Measurements from ENCODE around the gene JMJD7.

JMJD7 gene

DNA sequence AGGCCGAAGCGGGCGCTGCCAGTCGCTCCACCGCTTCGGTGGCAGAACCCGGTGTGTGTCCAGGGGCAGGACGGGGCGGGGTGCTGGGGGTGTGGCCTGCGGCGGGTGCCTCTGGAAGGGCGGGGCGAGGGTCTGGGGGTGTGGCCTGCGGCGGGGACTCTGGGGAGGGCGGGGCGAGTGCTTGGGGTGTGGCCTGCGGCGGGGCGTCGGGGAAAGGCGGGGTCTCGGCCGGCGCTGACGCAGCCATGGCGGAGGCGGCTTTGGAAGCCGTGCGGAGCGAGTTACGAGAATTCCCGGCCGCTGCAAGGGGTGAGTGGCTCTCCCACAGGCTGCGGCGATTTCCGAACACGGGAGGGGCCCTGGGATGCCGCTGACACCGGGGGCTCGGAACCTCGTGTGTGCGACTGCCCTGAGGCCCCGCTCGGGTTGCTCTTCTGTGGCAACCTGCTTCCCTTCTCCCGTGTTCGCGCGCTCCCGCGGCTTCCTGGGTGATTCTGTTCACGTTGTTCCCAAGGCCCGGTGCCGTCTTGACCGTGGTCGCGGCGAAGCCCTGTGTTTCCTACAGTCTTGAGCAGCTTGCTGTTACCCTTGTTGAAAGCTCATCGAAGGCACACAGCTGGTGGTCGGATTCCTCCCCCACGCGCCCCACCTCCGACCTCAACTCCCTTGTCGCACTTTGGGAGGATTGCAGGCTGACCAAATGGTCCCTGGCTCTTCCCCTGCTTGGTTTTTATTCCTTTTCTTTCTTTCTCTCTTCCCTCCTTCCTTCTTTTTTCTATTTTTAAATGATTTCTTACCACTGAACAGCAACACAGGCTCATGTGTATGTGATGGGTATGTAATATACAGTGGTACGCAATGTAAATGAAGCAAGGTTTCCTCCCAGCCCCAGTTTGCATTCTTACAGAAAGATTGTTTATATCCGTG, at the start of gene JMJD7:
Gene JMJD7, plus strand, starts transcription at position 213 of the 927 bp plus-strand sequence. Its CDS starts 33 bp downstream, at position 246.
- Mint-ChIP-seq H3K4me1 (ENCODE audit: low read depth) (peaks cover 46% of the 10 kb centered on the region), H3K4me3 (peak within 1 kb of the TSS; percentile 91), H3K9me3 (ENCODE audit: low read depth) (no peaks in the 10 kb centered on the region), H3K27me3 (no peaks in the 10 kb centered on the region), H3K36me3 (no peaks in the 10 kb centered on the region), H3K27ac (peak within 1 kb of the TSS; percentile 84)

- peaks cover 71% of the 10 kb centered on the region for H3K4me1 Mint-ChIP-seq (ENCODE audit: low read depth)
- no peaks in the 10 kb centered on the region for H3K9me3 Mint-ChIP-seq (ENCODE audit: low read depth)
- H3K4me3 Mint-ChIP-seq = no peak overlapping the region
- H3K36me3 Mint-ChIP-seq = peaks cover 7% of the 10 kb centered on the region
- no peak overlapping the region for H3K27ac Mint-ChIP-seq
- H3K27me3 Mint-ChIP-seq = no peaks in the 10 kb centered on the region
Observed at GRCh38 chr15:41778521-41778920, 49.4 kb upstream of the JMJD7 start.

DNA sequence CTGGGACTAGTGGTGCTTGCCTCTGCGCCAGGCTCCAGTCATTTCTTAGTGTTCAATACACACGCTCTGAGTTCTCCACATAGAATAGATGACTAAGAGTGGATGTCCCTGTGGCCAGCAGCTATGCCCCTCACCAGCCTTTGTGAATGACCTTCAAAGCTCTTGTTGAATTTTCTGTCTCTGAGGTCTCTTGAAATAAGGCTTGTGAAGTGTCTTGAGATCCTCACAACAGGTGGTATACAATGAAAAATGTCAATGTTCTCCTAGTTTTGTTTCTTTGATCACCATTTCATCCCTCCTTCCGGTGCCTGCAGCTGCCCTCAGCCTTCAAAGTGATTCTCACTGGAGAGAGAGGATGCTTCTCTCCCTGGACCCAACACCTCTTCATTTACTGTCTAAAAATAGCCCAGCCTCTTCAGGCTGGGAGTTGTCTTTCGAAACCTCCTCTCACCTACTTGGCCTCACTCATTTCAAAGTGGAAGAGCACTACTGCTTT, 48.2 kb upstream of the JMJD7 start:
- Mint-ChIP-seq H3K4me3 (peak overlapping the region; percentile 3), H3K27me3 (no peaks in the 10 kb centered on the region), H3K9me3 (ENCODE audit: low read depth) (no peaks in the 10 kb centered on the region), H3K4me1 (ENCODE audit: low read depth) (peaks cover 69% of the 10 kb centered on the region), H3K27ac (peak overlapping the region; percentile 8), H3K36me3 (peaks cover 7% of the 10 kb centered on the region)

GRCh38 chr15:41780266-41780665, 47.6 kb upstream of the JMJD7 start:
- no peak overlapping the region for H3K27ac Mint-ChIP-seq
- no peaks in the 10 kb centered on the region for H3K9me3 Mint-ChIP-seq (ENCODE audit: low read depth)
- peaks cover 65% of the 10 kb centered on the region for H3K4me1 Mint-ChIP-seq (ENCODE audit: low read depth)
- no peaks in the 10 kb centered on the region for H3K27me3 Mint-ChIP-seq
- peaks cover 8% of the 10 kb centered on the region for H3K36me3 Mint-ChIP-seq
- H3K4me3 Mint-ChIP-seq = no peak overlapping the region

DNA sequence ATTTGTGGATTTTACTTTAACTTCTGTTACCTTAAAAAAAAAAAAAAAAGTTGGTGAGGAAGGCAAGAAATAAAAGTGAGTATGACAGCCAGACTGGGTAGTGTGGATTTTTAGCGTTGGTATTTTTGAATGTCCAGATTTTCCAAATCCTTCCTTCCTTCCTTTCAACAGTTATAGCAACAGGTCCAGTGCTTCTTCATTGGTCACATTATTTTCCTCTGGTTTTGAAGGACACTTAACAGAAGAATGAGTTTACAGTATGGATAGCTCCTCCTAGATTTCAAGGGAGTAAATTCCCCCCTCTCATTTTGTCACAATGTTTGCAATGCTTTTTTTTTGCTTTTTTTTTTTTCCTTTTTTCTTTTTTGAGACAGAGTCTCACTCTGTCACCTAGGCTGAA, 47.2 kb upstream of the JMJD7 start:
- peaks cover 60% of the 10 kb centered on the region for H3K4me1 Mint-ChIP-seq (ENCODE audit: low read depth)
- peaks cover 8% of the 10 kb centered on the region for H3K36me3 Mint-ChIP-seq
- H3K9me3 Mint-ChIP-seq (ENCODE audit: low read depth) = no peaks in the 10 kb centered on the region
- H3K27ac Mint-ChIP-seq = no peak overlapping the region
- no peaks in the 10 kb centered on the region for H3K27me3 Mint-ChIP-seq
- no peak overlapping the region for H3K4me3 Mint-ChIP-seq

GRCh38 chr15:41782371-41783282, 45.3 kb upstream of the JMJD7 start:
- no peaks in the 10 kb centered on the region for H3K9me3 Mint-ChIP-seq (ENCODE audit: low read depth)
- peak overlapping the region; percentile 1 for H3K27ac Mint-ChIP-seq
- peaks cover 8% of the 10 kb centered on the region for H3K36me3 Mint-ChIP-seq
- H3K4me1 Mint-ChIP-seq (ENCODE audit: low read depth) = peaks cover 43% of the 10 kb centered on the region
- H3K27me3 Mint-ChIP-seq = no peaks in the 10 kb centered on the region
- no peak overlapping the region for H3K4me3 Mint-ChIP-seq

DNA sequence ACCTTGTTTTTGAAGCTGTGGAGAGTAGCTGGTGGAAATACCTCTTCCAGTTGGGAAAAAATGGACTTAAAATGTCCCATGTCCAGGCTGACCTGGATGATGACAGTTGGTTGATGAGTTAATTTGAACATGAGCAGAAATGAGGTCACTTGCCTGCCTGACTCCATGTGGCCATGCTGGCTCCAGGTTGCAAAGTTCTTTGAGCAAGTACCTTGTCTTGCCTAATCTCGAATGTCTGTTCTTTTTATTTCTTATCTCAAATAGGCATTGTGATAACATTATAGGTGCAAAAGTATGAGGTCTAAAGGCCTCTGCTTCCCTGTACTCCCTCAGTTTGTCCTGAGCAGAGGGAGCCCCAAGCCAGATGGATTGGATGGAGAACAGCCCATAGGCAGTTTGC, 44.6 kb upstream of the JMJD7 start:
- peaks cover 8% of the 10 kb centered on the region for H3K36me3 Mint-ChIP-seq
- no peaks in the 10 kb centered on the region for H3K9me3 Mint-ChIP-seq (ENCODE audit: low read depth)
- H3K27me3 Mint-ChIP-seq = no peaks in the 10 kb centered on the region
- H3K27ac Mint-ChIP-seq = peak overlapping the region; percentile 1
- peaks cover 38% of the 10 kb centered on the region for H3K4me1 Mint-ChIP-seq (ENCODE audit: low read depth)
- H3K4me3 Mint-ChIP-seq = no peak overlapping the region

GRCh38 chr15:41788262-41788661, 39.6 kb upstream of the JMJD7 start:
- Mint-ChIP-seq H3K4me1 (ENCODE audit: low read depth) (peaks cover 44% of the 10 kb centered on the region), H3K4me3 (no peak overlapping the region), H3K9me3 (ENCODE audit: low read depth) (no peaks in the 10 kb centered on the region), H3K27me3 (no peaks in the 10 kb centered on the region), H3K36me3 (peaks cover 3% of the 10 kb centered on the region), H3K27ac (no peak overlapping the region)

GRCh38 chr15:41789236-41789635, 38.7 kb upstream of the JMJD7 start:
- peaks cover 44% of the 10 kb centered on the region for H3K4me1 Mint-ChIP-seq (ENCODE audit: low read depth)
- no peak overlapping the region for H3K27ac Mint-ChIP-seq
- H3K36me3 Mint-ChIP-seq = peaks cover 2% of the 10 kb centered on the region
- no peak overlapping the region for H3K4me3 Mint-ChIP-seq
- no peaks in the 10 kb centered on the region for H3K9me3 Mint-ChIP-seq (ENCODE audit: low read depth)
- no peaks in the 10 kb centered on the region for H3K27me3 Mint-ChIP-seq

GRCh38 chr15:41789662-41790061, 38.2 kb upstream of the JMJD7 start:
- no peaks in the 10 kb centered on the region for H3K27me3 Mint-ChIP-seq
- no peak overlapping the region for H3K4me3 Mint-ChIP-seq
- peaks cover 47% of the 10 kb centered on the region for H3K4me1 Mint-ChIP-seq (ENCODE audit: low read depth)
- H3K36me3 Mint-ChIP-seq = peaks cover 2% of the 10 kb centered on the region
- H3K9me3 Mint-ChIP-seq (ENCODE audit: low read depth) = no peaks in the 10 kb centered on the region
- H3K27ac Mint-ChIP-seq = no peak overlapping the region

GRCh38 chr15:41790169-41790568, 37.7 kb upstream of the JMJD7 start:
- Mint-ChIP-seq H3K4me1 (ENCODE audit: low read depth) (peaks cover 49% of the 10 kb centered on the region), H3K4me3 (no peak overlapping the region), H3K36me3 (peaks cover under 1% of the 10 kb centered on the region), H3K9me3 (ENCODE audit: low read depth) (no peaks in the 10 kb centered on the region), H3K27me3 (no peaks in the 10 kb centered on the region), H3K27ac (no peak overlapping the region)

GRCh38 chr15:41790756-41791546, 36.9 kb upstream of the JMJD7 start:
- Mint-ChIP-seq H3K4me1 (ENCODE audit: low read depth) (peaks cover 54% of the 10 kb centered on the region), H3K36me3 (no peaks in the 10 kb centered on the region), H3K27me3 (no peaks in the 10 kb centered on the region), H3K27ac (peak overlapping the region; percentile 2), H3K9me3 (ENCODE audit: low read depth) (no peaks in the 10 kb centered on the region), H3K4me3 (no peak overlapping the region)

DNA sequence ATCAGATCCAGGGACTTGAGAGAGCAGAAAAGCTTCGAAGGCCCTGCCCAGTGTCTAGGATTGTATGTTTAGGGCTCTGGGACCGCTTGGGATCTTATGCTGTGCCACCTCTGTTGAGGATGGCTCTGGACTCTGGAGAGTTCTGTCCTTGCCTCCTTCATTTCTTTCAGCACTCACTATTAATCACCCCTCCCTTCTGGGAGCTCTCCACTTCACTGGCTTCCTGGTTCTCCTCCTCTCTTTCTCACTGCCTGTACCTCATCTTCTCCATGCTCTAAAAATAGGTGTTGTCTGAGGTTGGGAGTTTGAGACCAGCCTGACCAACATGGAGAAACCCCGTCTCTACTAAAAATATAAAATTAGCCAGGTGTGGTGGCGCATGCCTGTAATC, 36.4 kb upstream of the JMJD7 start:
- H3K9me3 Mint-ChIP-seq (ENCODE audit: low read depth) = no peaks in the 10 kb centered on the region
- no peaks in the 10 kb centered on the region for H3K27me3 Mint-ChIP-seq
- peaks cover 59% of the 10 kb centered on the region for H3K4me1 Mint-ChIP-seq (ENCODE audit: low read depth)
- no peak overlapping the region for H3K27ac Mint-ChIP-seq
- H3K4me3 Mint-ChIP-seq = no peak overlapping the region
- no peaks in the 10 kb centered on the region for H3K36me3 Mint-ChIP-seq

DNA sequence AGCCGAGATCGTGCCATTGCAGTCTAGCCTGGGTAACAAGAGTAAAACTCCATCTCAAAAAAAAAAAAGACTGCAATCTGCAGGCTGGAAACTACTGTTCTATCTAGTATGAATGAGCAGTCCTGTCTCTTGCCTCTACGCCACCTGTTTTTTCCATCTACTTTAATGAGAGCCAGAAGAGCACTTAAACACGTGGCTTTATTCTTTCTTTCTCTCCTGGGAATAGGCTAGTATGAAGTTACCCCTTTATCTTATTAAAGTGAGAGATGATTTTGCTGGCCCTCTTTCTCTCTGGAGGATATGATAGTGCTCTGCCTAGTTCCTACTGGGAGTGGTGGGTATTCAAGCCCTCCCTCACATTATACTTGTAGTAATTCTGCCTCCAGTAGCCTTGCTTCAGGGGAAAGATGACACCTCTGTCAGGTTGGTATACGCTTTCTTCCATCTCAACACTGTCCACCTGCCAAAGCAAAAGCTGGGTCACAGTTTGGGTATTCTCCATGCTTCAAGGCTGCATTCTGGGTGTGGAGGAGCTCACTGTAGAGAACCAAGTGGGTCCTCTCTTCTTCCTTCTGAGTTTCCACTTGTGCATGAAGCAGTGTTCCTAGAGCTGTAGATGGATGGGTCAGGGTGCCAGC, 35.8 kb upstream of the JMJD7 start:
- Mint-ChIP-seq H3K27me3 (no peaks in the 10 kb centered on the region), H3K4me3 (no peak overlapping the region), H3K27ac (peak overlapping the region; percentile 16), H3K4me1 (ENCODE audit: low read depth) (peaks cover 62% of the 10 kb centered on the region), H3K36me3 (no peaks in the 10 kb centered on the region), H3K9me3 (ENCODE audit: low read depth) (no peaks in the 10 kb centered on the region)
